ENCODE measurements around the gene CMKLR1. TPM values are rescaled to one million over a fixed set of nuclear protein-coding genes. Genes with fewer than 3 reads are reported as not detected.

The CMKLR1 gene
- polyA plus RNA-seq, 1 experiment: 0.10 TPM

GRCh38 chr12:108350511-108350910 lies 11.4 kb upstream of the CMKLR1 start:
- CTCF ChIA-PET: no interaction called here

DNA sequence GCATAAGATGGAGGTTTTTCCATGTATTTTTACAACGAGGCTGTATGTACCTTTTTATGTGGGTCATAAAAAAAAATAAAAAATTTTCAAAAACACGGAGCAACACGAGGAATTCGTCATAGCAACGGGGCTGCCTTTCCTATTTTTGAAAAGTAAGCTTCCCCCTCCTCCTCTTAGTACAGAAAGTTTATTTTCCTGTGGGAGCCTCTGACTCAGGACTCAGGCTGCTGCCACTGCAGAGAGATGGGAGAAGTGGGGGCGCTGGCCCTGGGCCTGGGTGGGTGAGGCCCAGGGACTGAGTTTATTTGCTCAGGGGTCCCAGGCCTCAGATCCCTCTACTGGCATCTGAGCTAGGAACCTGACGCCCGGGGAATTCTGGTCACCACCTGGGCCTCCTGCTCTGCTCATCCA lies 10.2 kb upstream of the CMKLR1 start:
- no peak for DNase-seq (ENCODE audit: low read depth)
- H3K27me3 ChIP-seq (ENCODE audit: control insufficient read depth, insufficient read depth, low read length): no peaks in the 10 kb centered on the region
- no peaks in the 10 kb centered on the region for H3K36me3 ChIP-seq (ENCODE audit: control insufficient read depth, insufficient read depth, low read length)
- no peak for TF ChIP-seq CTCF (IDR thresholded peaks at IDR 0.05; ENCODE audit: insufficient read depth, low read depth, low read length)
- H3K4me3 ChIP-seq (ENCODE audit: low read depth, low read length): no peak overlapping the region
- ChIA-PET POLR2A (no interaction called here), CTCF (no interaction called here)

More at GRCh38 chr12:108350511-108350910, 11.4 kb upstream of the CMKLR1 start:
- no peak for TF ChIP-seq CTCF (IDR thresholded peaks at IDR 0.05; ENCODE audit: insufficient read depth, low read depth, low read length)
- Histone ChIP-seq H3K36me3 (ENCODE audit: control insufficient read depth, insufficient read depth, low read length) (no peaks in the 10 kb centered on the region), H3K4me3 (ENCODE audit: low read depth, low read length) (no peak overlapping the region), H3K27me3 (ENCODE audit: control insufficient read depth, insufficient read depth, low read length) (no peaks in the 10 kb centered on the region)
- POLR2A ChIA-PET: no interaction called here
- DNase-seq (ENCODE audit: low read depth): no peak

DNA sequence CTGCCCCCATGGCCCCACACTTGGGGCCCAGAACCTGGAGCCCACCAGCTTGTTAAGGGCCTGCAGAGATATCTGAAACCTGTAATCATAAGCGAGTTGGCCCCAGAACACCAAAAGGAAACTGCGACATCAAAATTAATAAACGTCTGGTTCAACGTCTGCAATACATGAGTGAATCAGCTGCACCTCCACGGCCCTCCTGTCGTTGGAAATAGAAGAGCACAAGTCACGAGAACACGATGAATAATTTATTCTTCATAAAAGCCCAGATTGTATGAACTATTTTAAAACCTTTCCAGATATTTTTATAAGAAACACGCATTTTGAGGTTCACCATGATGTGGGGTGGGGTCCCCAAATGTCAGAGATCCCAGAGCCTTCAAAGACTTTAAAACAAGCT lies 9.7 kb upstream of the CMKLR1 start:
- ChIA-PET POLR2A (no interaction called here), CTCF (interaction anchor here (0.5 kb wide), 1 partner anchor 1992 kb away, joined by 3 read pairs; the partner anchor contains the start of gene POLR3B)
- H3K4me3 ChIP-seq (ENCODE audit: low read depth, low read length): no peak overlapping the region
- DNase-seq (ENCODE audit: low read depth): no peak
- H3K27me3 ChIP-seq (ENCODE audit: control insufficient read depth, insufficient read depth, low read length): no peaks in the 10 kb centered on the region
- no peaks in the 10 kb centered on the region for H3K36me3 ChIP-seq (ENCODE audit: control insufficient read depth, insufficient read depth, low read length)
- TF ChIP-seq CTCF (IDR thresholded peaks at IDR 0.05; ENCODE audit: insufficient read depth, low read depth, low read length): no peak

- Histone ChIP-seq H3K4me3 (ENCODE audit: low read depth, low read length) (no peak overlapping the region), H3K27me3 (ENCODE audit: control insufficient read depth, insufficient read depth, low read length) (no peaks in the 10 kb centered on the region), H3K36me3 (ENCODE audit: control insufficient read depth, insufficient read depth, low read length) (no peaks in the 10 kb centered on the region)
- TF ChIP-seq CTCF (IDR thresholded peaks at IDR 0.05; ENCODE audit: insufficient read depth, low read depth, low read length): no peak
- DNase-seq (ENCODE audit: low read depth): no peak
- ChIA-PET CTCF (no interaction called here), POLR2A (no interaction called here)
Observed at GRCh38 chr12:108346727-108347710, 7.9 kb upstream of the CMKLR1 start.

DNA sequence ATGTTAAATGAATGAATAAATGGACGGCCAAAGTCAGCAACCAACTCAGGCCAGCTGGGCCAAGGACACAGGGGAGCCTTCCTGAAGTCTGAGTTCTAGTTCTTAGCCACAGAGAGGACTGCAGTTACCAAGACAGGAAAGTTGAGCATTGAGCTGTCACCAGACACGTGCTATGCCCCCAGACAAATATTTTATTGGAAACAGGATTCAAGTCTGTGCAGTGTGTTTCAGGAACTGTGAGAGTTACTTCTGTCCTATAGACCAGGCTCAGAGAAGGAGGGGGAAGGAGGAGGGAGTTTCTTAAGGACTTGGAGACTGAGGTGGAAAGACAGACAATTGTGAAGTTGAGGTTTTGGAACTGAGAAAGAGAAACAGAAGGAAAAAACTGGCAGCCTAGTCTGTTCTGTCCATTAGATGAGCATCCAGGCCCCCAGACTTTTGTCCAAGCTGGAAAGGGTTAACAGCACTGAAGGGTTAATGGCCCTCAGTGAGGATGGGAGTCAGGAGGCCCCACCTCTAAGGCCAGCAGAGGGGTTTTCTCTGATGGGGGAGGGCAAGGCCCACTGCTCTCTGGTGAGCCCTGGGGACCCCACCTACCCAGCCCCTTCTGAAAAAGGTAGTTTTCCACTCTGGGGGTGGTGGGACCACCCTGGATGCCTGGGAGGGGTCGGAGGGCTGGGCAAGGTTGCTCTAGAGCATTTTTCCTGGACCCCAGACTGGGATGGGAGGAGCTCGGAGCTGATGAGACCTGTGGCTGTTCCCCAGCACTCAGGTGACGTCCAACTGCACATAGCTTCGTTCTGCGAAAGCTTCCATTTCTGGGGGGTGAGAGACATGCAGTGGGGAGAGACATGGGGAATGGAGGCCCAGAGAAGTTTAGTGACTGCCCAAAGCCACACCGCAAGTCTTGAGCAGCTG lies 6.9 kb upstream of the CMKLR1 start:
- Histone ChIP-seq H3K36me3 (ENCODE audit: control insufficient read depth, insufficient read depth, low read length) (no peaks in the 10 kb centered on the region), H3K27me3 (ENCODE audit: control insufficient read depth, insufficient read depth, low read length) (no peaks in the 10 kb centered on the region), H3K4me3 (ENCODE audit: low read depth, low read length) (no peak overlapping the region)
- no peak for DNase-seq (ENCODE audit: low read depth)
- ChIA-PET POLR2A (no interaction called here), CTCF (no interaction called here)
- no peak for TF ChIP-seq CTCF (IDR thresholded peaks at IDR 0.05; ENCODE audit: insufficient read depth, low read depth, low read length)
